HG03060 (cell line): ENCODE data around the gene MBP.

Source experiments
- ATAC-seq: cut with Tn5 transposase; IDR thresholded peaks from one replicate; pipeline ENCODE4 v1.9.1; 2021; ENCODE audit warnings: low read depth, moderate number of reproducible peaks; ENCODE audit not compliant: unreplicated experiment

Gene MBP

DNA sequence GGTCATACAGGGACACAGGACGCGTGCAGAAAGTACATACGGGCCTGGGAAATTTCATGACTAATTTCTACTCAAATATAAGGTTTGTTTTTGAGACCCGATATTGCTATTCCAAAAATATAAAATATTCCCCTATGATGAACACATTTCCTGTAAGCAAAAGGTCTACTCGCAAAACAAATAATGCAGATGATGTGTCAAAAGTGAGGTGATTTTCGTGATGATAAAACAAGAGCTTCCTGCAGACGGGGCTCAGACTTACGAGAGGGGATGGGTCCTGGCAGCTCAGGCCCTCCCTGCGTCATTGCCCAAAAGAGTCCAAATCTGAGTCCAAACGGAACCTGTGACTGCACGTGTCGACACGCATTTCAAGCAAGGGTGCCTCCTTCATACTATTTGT is 62.7 kb downstream of the MBP start:
- ATAC-seq = no peak

DNA sequence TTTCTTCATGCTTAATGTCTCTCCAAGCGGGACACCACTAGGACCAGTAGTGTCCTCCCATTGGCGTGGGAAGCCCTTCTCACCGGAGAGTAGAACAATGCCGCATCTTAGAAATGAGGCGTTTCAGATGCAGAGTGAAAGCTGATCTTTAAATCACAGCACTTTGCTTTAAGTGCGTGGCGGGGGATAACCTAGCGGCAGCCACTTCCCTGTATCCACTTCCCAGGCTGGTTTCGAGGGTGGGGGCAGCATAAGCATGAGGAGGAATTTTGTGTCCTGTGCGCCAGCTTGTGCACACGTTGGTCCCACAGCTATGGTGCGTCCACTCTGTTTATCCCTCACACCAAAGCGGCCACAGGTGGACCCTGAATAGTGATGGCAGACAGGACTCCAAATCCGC is 63.1 kb downstream of the MBP start:
- ATAC-seq = no peak

DNA sequence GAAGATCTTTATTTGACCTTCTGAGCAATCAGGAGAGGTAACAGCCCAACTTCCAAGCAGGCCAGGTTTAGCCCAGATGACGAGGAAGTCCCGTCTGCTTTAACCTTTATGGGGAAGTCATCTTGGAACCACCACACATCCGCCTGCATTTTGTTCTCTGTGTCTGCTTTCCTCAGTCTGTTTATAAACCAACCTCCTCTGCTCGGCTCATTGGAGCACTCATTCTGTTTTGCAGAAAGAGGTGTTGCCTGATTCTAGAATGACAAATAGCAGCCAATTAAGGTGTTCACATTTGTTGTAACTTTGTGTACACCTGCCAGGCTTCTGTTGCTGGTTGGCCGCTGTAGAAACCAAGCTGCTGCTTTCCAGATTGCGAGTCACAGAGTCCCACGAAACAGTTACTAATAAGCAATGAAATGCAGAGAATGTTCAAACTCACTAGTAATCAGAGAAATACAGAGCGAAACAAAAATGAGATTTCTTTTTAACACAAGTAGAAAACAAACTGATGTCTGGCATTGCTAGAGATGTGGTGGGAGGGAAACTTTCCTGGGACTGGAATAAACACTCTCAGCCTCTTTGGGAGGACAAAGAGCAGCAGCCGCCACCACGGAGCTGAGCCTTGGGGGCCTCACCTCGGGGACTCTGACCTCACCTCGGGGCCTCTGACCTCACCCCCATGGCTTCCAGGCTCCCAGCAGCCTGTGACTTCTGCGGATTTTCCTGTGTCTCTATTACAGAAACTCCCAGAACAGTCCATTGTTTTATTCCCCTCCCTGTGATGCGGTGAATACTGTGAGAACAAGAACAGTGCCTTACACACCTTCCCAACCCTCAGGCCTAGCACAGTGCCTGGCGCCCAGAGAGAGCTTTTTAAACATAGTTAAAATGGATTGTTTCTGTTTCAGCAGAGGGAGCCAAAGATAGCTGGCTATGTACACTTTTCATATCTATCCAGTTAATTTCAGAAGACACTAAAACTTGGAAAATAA is 64.0 kb downstream of the MBP start:
- ATAC-seq = no peak

DNA sequence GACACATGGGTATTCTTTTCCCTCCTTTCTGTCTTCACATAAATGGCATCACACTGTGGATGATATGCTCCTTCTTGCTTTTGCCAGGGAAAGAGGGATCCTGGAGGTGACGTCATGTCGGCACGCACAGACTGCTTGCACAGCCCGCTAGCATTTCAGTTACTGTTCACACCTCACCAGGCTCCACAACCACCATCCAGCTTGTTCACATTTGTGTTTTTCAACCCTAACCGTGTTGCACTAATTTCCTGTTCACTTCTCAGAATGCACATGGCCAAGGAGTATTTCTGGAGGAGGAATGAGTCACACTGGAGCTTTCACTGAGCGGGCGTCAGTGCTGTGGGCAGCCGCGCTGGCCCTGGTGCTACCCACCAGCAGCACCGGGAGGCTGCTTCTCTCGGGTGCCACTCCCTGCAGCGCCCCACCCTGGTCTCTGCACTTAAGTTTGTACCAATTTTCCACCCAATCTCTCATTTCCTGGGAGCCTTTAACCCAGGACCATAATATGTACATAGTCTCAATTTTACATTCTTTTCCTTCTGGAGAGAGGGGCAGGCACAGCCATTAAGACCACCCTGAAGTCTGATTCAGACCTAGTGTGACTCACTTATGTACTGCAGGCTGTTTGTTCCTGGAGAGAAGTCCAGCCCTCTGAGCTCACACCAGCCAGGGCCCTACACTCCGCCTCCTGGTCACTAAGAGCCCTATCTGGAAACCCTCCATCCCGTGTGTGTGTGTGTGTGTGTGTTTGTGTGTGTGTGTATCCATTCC is 65.1 kb downstream of the MBP start:
- no peak for ATAC-seq

DNA sequence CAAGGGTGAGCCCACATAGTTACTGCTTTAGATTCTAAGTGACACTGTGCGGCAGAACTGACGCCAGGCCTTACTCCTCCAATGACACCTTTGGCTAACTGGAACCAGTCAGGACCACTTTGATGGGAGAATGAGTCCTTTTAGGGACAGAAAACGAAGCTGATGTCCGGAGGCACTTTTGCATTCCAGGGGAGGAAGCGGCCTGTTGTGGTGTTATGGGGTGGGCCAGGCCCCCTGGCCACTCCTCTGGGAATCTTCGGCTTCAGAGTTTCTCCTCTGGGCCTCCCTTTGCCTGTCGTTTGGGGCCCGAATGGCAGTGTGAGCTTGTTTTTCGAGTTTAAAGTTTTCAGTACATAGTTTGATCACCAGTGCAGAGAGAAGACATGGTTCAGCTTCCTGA is 65.9 kb downstream of the MBP start:
- no peak for ATAC-seq

DNA sequence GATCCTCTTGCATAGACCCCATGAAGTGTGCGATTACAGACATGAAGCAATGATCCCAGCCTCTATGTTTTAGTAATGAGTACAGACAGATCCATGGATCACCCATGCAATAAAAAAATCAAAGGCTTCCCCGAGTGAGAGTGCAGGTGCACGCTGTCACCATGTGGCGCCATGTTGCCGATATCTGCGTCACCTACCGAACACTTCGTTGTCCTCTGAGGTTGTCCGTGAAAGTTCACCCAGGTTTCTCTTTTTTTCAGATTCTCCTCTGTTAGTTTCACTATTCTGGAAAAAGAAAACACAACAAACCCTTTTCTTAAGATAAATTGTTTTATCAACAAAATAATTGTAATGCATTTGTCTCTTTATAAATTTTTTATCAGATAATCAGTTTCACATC is 66.5 kb downstream of the MBP start:
- ATAC-seq = no peak

DNA sequence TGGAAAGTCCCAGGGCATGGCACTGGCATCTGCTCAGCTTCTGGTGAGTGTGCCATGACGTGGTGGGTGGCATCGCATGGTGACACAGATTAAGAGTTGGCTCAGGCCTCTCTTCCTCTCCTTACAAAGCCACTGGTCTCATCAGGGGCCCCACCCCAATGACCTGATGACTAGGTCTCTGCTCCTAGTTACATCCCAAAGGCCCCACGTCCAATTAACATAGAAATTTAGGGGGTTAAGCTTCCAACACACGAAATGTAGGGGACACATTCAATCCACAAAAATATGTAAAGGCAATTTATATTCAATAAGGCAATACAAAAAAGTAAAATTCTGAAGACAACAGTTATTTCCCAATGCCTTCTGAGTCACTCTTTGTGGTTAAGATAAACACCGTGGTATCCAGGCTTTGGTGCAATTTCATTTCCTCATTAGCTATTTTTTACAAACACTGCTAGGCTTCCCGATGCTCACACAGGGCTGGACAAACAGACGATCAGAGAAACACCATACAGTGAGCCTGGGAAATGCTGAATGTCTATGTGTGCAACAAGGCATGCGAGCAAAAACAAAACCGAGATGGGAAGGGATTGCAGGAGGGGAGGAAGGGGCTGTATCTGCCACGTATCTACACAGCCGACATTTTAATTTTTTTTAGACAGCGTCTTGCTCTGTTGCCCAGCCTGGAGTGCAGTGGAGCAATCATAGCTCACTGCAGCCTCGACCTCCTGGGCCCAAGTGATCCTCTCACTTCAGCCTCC is 67.2 kb downstream of the MBP start:
- ATAC-seq = peak; percentile 23

DNA sequence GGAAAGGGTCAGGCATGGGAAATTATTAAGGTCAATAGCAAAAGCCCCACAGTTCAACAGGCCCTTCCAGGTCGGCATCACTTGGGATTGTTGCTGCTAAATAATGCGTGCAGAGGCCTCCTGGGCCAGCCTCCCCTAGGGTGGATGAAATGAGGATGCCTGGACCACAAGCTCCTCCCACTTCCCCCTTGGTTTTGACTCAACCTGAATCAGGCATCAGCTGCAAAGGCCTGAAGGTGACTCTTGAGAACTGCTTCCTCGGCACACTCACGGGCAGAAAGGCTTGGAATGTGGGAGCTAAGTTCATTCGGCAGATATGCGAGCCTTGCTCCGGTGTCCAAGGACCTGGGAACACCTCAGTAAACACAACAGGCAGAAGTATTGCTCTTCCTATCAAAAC is 69.3 kb downstream of the MBP start:
- ATAC-seq = peak; percentile 31

DNA sequence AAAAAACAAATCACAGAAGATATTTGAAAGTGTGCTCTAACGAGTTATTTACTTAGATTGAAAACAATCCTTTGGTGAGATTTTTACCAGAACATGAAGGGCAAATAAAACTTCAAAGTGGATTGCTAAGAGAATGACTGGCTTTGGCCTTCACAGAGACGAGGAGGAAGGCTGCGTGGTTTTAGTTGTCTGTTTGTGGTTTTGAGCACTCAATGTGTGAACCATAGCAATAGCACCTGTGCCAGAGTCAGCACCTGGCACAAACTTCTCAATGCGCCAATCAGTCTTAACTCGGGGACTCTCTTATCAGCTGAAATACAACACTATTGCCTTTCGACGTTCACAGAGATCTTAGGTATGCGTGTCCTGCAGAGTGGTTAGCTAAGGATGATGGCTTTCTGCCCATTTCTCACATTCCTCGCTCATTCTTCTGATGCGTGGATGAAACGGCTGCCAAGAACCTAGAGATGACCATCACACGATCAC is 70.0 kb downstream of the MBP start:
- peak; percentile 57 for ATAC-seq

DNA sequence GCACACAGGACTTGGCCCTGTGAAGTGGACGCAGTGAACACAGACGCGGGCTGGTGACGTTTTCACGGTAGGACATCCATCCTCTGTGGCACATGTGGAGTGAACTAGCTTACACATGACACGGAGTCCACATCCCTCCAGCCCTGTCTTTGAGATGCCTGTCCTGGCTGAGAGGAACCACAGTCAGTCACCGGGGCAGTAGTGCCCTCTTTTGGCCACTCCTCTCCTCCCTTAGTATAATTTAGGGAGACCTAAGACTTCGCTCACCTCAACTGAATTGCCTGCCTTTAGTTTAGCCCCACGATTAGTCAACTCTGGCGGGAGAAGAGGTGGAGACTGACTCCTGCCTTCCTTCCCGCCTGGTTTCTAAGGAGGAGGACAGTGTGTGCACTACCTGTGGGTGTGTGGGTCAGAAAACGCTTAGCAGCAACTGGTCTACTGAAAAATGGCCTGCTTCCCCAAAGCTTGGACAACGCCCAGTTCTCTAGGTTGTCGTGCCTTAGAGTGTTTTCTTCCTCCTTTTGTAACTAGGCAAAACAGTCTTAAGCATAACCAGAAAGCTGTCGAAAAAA is 70.6 kb downstream of the MBP start:
- peak; percentile 20 for ATAC-seq

DNA sequence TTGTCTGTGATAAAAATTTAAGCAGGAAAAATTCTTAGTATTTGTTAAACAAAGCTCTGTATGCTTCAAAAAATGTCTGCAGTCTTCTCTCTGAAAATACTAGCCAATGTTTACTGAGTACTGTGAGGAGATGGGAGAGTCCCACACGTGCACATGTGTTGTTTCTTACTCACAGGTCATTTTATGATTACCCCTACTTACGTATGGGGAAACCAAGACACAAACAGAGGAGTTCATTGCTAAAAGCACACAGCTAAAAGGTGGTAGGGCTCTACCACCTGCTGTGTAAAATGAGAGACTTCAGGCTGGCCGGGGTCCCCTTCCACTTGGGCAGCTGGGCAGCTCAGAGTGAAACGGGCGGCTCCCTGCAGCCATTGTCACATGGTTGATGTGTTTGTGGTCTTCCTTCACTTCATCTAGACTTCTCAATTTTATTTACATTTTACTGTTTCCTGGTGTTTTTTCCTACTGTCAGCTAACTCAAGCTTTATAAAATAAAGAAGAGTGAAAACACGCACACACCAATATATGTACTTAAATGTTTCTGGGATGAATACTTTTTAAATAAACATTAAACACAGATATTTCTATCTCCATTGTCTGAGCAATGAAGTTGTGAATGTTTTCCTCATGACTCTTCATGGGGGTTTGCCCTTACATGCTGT is 71.2 kb downstream of the MBP start:
- no peak for ATAC-seq

DNA sequence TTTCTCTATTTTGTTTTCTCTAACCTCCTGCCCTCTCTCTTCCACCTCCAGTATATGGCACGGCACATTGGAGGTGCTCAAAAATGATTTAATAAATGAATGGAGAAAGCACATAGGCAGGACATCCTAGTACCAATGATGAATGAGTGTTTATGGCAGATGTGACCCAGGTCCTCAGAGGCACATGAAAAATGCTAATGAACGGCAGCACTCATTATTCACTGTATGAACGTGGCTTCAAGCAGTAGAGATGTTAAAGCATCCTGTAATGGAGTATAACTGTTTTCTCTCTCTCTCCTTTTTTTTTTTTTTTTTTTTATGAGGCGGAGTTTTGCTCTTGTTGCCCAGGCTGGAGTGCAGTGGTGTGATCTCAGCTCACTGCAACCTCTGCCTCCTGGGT is 72.4 kb downstream of the MBP start:
- ATAC-seq = no peak

DNA sequence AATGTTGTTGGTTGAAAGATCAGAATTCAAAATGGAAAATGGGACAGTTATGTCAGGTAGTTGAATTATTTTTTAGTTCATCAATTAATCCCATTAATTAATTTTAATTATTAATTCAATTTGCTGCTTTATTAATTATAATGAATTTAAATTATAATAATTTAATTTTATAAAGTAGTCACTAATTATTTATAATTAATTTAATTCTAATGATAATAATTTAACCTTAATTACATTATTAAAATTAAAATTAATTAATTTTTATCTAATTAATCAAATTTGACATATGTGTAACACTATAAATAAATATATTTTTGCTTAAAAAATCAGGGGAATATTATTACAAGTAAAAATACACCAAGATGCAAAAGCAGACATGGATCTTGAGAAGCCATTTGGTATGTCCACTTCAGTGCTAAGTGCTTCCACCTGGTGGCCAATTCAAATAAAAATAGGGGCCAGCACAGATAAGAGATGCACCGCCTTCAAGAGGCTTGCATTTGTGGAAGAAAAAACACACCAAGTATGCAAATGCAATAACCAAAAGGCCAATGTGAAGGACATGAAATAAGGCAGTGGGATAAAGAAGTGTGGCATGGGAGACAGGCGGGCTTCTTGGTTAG is 73.2 kb downstream of the MBP start:
- ATAC-seq = no peak

DNA sequence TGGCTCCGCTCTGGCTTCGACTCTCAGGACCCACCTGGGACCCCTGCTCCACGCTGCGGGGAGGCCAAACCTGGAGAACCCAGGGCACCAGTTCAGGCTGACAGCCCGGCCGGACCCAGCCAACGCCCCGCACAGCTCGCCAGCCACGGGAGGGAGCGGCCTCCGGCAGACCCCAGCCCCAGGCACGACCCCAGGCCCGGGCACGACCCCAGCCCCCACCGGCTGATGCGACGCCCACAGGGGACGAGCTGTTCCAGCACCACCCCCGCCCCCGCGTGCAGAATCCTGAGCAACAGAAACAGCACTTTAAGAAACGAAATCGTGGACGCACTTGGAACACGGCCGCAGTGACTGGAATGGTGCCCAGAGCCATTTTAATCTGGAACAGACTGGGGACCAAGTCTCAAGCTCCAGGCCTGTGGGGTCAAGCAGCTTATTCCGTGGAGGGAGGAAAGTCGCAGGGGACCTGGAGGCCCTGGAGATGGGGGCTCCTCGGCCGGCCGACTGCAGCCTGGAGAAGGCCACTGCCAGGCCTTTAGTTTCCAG is 74.2 kb downstream of the MBP start:
- ATAC-seq = no peak

DNA sequence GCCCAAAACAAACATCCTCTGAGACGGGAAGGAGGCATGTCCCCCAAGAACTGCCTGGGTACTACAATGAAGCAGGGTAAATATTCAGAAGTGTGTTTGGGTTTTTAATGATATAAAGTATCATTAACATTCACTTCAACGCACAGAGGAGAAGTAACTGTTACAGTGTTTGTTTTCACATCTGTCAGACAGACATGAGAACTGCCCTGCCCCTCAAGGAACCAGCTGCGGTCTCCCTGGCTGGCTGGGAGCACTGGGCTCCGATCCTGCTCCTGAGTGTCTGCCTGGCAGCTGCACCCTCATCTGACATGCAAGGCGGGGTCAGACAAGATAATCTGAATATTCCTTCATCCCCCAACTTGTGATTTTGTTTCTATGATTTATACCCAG is 75.6 kb downstream of the MBP start:
- ATAC-seq = no peak

DNA sequence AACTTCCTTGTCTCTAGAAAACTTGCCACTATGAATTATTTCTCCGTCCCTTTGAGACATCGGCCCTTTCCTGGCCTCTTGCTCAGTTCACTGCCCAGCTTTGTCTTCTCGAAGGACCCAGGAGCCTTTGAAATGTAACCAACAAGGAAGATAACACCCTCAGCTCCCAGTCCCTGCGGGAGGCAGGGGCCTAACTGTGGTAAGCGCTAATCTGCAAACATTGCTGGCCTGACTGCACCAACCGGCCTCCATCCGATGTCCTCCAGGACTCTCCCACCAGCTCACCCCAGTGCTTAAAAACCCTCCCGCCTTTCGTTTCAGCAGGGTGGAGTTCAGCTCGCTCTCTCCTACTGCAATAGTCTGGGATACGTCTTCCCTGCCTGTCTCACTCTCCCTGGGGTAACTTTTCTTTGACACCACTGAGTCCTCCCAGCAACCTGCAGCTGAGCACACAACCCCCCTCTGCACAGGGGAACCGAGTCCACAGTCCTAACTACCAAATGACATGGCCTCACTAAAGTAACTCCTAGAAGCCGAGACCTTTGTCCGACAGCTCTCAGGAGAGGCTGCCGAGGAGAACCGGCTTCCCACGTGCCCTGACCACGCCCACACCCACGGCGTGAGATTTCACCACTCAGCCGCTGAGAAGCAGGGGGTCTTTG is 76.1 kb downstream of the MBP start:
- no peak for ATAC-seq

DNA sequence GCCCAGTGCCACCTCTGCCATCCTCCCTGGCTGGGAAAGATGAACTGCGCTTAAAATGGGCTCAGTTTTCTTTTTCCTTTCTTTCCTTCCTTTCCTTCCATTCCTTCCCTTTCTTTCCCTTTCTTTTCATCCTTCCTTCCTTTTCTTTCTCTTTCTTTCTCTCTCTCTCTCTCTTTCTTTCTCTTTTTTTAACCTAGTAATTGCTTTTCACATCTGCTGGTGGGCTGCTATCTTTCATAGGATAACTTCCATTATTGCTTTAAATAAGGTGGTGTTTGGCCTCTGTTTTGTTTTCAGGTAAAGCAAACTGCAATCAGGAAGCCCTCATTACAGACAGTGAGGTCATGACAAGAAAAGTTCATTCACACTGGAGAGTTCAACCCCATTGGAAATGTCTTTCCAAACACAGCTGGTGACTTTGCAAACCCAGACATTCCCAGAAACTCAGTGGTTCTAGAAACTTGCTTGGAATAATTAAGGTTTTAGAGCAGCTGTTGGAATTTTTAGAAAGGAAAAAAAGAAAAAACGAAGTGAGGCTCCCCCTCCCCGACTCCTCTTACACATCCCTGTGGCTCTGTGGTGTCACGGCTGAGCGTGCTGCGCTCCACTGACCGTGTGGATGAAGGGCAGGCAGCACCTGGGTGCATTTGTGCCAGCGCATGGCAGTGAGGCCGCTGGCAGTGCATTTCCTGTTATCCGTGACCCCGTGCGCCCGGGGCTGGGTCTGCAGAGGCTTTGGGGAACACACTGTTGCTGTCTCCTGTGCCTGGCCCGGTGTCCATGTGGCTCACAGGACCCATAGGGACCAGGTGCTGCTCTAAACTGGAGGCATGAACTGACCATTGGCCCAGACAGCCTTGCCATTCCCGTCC is 76.9 kb downstream of the MBP start:
- ATAC-seq = no peak
